ENCODE measurements around the gene ARID4A.
"Not testable (repeated sequence)": the region's sequence is repeated elsewhere in the genome, so short reads cannot be mapped to it uniquely, and the experiment has no call there.

The ARID4A gene

GRCh38 chr14:58362272-58362671 is 63.9 kb downstream of the ARID4A start:
- not testable (repeated sequence) for DNase-seq

- DNase-seq = peak in 1 of 2 donors; percentile 56
These were observed 64.5 kb downstream of the ARID4A start for GRCh38 chr14:58362798-58363412.

- no peak for DNase-seq
These were observed 66.0 kb downstream of the ARID4A start for GRCh38 chr14:58364316-58364715.

- DNase-seq = no peak
These were observed 68.9 kb downstream of the ARID4A start for GRCh38 chr14:58367296-58367695.

GRCh38 chr14:58368956-58369355 is 70.6 kb downstream of the ARID4A start:
- no peak for DNase-seq

- no peak for DNase-seq
These were observed 78.4 kb downstream of the ARID4A start for GRCh38 chr14:58376791-58377190.

- no peak for DNase-seq
These were observed 92.5 kb downstream of the ARID4A start for GRCh38 chr14:58390830-58391229.

- no peak for DNase-seq
These were observed 97.1 kb downstream of the ARID4A start for GRCh38 chr14:58395562-58395811.

GRCh38 chr14:58395812-58396788 is 97.7 kb downstream of the ARID4A start, which contains the start of gene TOMM20L:
TOMM20L (plus strand) TSS chr14:58395930; CDS start chr14:58395958, 28 bp downstream.
- peak; percentile 76 to 84 for DNase-seq

- DNase-seq = no peak
These were observed 98.8 kb downstream of the ARID4A start for GRCh38 chr14:58397156-58397555.

- DNase-seq = no peak
These were observed 100.1 kb downstream of the ARID4A start for GRCh38 chr14:58398495-58398894.

GRCh38 chr14:58398895-58399294 is 100.5 kb downstream of the ARID4A start:
- no peak for DNase-seq

GRCh38 chr14:58401587-58401986 is 103.2 kb downstream of the ARID4A start:
- DNase-seq = no peak

- DNase-seq = no peak
These were observed 110.4 kb downstream of the ARID4A start for GRCh38 chr14:58408681-58409215.

GRCh38 chr14:58414845-58415244 is 116.5 kb downstream of the ARID4A start:
- no peak for DNase-seq

GRCh38 chr14:58415636-58416547 is 117.5 kb downstream of the ARID4A start:
- no peak for DNase-seq

- not testable (repeated sequence) for DNase-seq
These were observed 118.6 kb downstream of the ARID4A start for GRCh38 chr14:58416934-58417333.

Measured in CD4-positive, alpha-beta T cell treated with Interferon alpha-2 for 1 hour (primary cell).